Keratinocyte (primary cell): ENCODE data around the gene IFIT2. TPM values are rescaled to one million over a fixed set of nuclear protein-coding genes. Genes with fewer than 3 reads are reported as not detected.

ENCODE experiments used
- DNase-seq: peaks from one replicate; pipeline ENCODE4 v3.0.0-alpha.2; 2011; ENCODE audit warnings: low read depth, missing footprints, low spot score
- FAIRE-seq: peaks from 2 replicates; lab custom pipeline; 2011; peaks lifted over from hg19 to GRCh38; lab: Jason Lieb, UNC
- H2AFZ ChIP-seq: 2 replicates; pipeline ENCODE4 v1.6.0; 2012; ENCODE audit warnings: low read length, control low read depth, inconsistent platforms; ENCODE audit not compliant: control insufficient read depth
- H3K27ac ChIP-seq: 2 replicates; pipeline ENCODE4 v1.5.1; 2011; ENCODE audit warnings: low read length; ENCODE audit not compliant: control insufficient read depth, insufficient read depth
- H3K27me3 ChIP-seq: 3 replicates; pipeline ENCODE4 v1.6.0; 2011; ENCODE audit warnings: low read length; ENCODE audit not compliant: control insufficient read depth, insufficient read depth; ENCODE audit errors: extremely low read depth
- H3K36me3 ChIP-seq, 2 experiments: 2 replicates in 1 of 2; 3 replicates in 1 of 2; pipeline ENCODE4 v1.5.1; 2011; ENCODE audit warnings: low read length in 2 of 2, mild to moderate bottlenecking in 1 of 2; ENCODE audit not compliant: control insufficient read depth in 2 of 2, insufficient read depth in 2 of 2; ENCODE audit errors: extremely low read depth in 1 of 2
- H3K4me1 ChIP-seq: 3 replicates; pipeline ENCODE4 v1.5.1; 2011; ENCODE audit warnings: low read length; ENCODE audit not compliant: control insufficient read depth, insufficient read depth; ENCODE audit errors: extremely low read depth
- H3K4me2 ChIP-seq: 3 replicates; pipeline ENCODE4 v1.6.0; 2011; ENCODE audit warnings: low read depth, low read length; ENCODE audit not compliant: control insufficient read depth, insufficient read depth; ENCODE audit errors: extremely low read depth
- H3K4me3 ChIP-seq, 3 experiments: fragments of 200-600 bp in 1 of 3; sonication (generic) in 1 of 3; 2 replicates in 2 of 3; 3 replicates in 1 of 3; pipeline ENCODE4 v1.5.1; 2011 to 2016; ENCODE audit warnings: low read length in 3 of 3, mild to moderate bottlenecking in 3 of 3, control low read depth in 2 of 3, inconsistent platforms in 1 of 3, low read depth in 1 of 3, mixed read lengths in 1 of 3, mixed run types in 1 of 3, moderate library complexity in 1 of 3; ENCODE audit not compliant: control insufficient read depth in 2 of 3, insufficient read depth in 2 of 3; ENCODE audit errors: extremely low read depth in 1 of 3
- H3K79me2 ChIP-seq: 2 replicates; pipeline ENCODE4 v1.6.0; 2012; ENCODE audit warnings: low read length; ENCODE audit not compliant: control insufficient read depth, insufficient read depth
- H3K9ac ChIP-seq: 3 replicates; pipeline ENCODE4 v1.6.0; 2011; ENCODE audit warnings: low read length; ENCODE audit not compliant: control insufficient read depth, insufficient read depth; ENCODE audit errors: extremely low read depth
- H3K9me1 ChIP-seq: 3 replicates; pipeline ENCODE4 v1.6.0; 2011; ENCODE audit warnings: low read length; ENCODE audit not compliant: control insufficient read depth, insufficient read depth; ENCODE audit errors: extremely low read depth
- H3K9me3 ChIP-seq: 2 replicates; pipeline ENCODE4 v1.5.1; 2012; ENCODE audit warnings: low read depth, low read length; ENCODE audit not compliant: control insufficient read depth
- H4K20me1 ChIP-seq: 3 replicates; pipeline ENCODE4 v1.6.0; 2011; ENCODE audit warnings: low read length; ENCODE audit not compliant: control insufficient read depth, insufficient read depth; ENCODE audit errors: extremely low read depth
- CTCF ChIP-seq, 3 experiments: IDR thresholded peaks in 1 of 3; conservative IDR thresholded peaks in 1 of 3; optimal IDR thresholded peaks in 1 of 3; 2 replicates in 2 of 3; 3 replicates in 1 of 3; pipeline versions ENCODE3 to v1.5.1; 2011; ENCODE audit warnings: low read length in 3 of 3, mild to moderate bottlenecking in 3 of 3, moderate library complexity in 2 of 3, control low read depth in 1 of 3, inconsistent platforms in 1 of 3; ENCODE audit not compliant: insufficient read depth in 2 of 3; ENCODE audit errors: extremely low read depth in 1 of 3
- EZH2 ChIP-seq: IDR thresholded peaks from one replicate; pipeline ENCODE4 v1.6.1; 2012; ENCODE audit warnings: inconsistent platforms, mild to moderate bottlenecking, low read length, moderate library complexity
- dilution Hi-C: fragments of 300-500 bp; cut with MboI; formaldehyde crosslinking; loops from one replicate; pipeline ENCODE4 v1.7.0; 2020; ENCODE audit warnings: low sequenced_read_pairs; ENCODE audit not compliant: extremely low pct_ligation_motif_present
- polyA plus RNA-seq, 5 experiments: library from polyadenylated mRNA; depleted of rRNA in 3 of 5; stranded (reverse) in 3 of 5; stranded (forward) in 1 of 5; unstranded in 1 of 5; fragments of >200 nt; gene quantifications; 1 replicate in 1 of 5; 2 replicates in 3 of 5; 3 replicates in 1 of 5; pipeline versions ENCODE4 v1.2.1 to v1.2.3, GENCODE V29; 2011 to 2012; ENCODE audit warnings: missing spikeins in 2 of 5, low read depth in 1 of 5, low replicate concordance in 1 of 5

Gene IFIT2
- polyA plus RNA-seq, 1 donor (not counting 4 experiments of a cell fraction or from before 2014, with no cell fraction given): 3.9 TPM

DNA sequence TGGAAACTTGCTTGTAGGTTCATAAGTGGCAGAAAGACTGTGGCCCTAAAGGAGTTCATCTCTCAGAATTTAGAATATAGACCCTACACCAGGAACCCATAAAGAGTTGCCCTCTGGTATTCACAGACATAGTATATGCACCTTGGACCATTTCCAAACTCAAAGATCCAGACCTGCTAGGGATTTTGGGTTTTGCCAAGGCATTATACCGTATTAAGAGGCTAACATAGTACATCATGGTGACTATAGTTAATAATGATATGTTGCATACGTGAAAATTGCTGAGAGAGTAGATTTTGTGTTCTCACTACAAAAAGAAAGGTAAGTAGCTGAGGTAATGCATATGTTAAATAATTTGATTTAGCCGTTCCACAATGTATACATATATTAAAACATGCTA is 39.8 kb downstream of the IFIT2 start:
- H2AFZ ChIP-seq: no peak overlapping the region
- H3K27ac ChIP-seq: no peak overlapping the region
- DNase-seq: no peak
- no peak overlapping the region for H3K9ac ChIP-seq
- no peak overlapping the region for H3K4me3 ChIP-seq
- H3K79me2 ChIP-seq: no peaks in the 10 kb centered on the region
- TF ChIP-seq EZH2 (no peak), CTCF (optimal IDR thresholded peaks at IDR 0.05 in 1 of 3, IDR thresholded peaks at IDR 0.05 in 1 of 3, conservative IDR thresholded peaks at IDR 0.05 in 1 of 3; ENCODE audit: extremely low read depth in 1 of 3, insufficient read depth in 2 of 3, low read length in 3 of 3) (no peak)
- H3K4me2 ChIP-seq: no peak overlapping the region
- no peak for FAIRE-seq
- H3K36me3 ChIP-seq: peaks cover 0 to 7% of the 10 kb centered on the region in 2 experiments
- H3K4me1 ChIP-seq: peaks cover 15% of the 10 kb centered on the region
- no peaks in the 10 kb centered on the region for H4K20me1 ChIP-seq
- dilution Hi-C loops: no loop called here
- no peaks in the 10 kb centered on the region for H3K27me3 ChIP-seq
- no peaks in the 10 kb centered on the region for H3K9me1 ChIP-seq
- H3K9me3 ChIP-seq: no peaks in the 10 kb centered on the region

DNA sequence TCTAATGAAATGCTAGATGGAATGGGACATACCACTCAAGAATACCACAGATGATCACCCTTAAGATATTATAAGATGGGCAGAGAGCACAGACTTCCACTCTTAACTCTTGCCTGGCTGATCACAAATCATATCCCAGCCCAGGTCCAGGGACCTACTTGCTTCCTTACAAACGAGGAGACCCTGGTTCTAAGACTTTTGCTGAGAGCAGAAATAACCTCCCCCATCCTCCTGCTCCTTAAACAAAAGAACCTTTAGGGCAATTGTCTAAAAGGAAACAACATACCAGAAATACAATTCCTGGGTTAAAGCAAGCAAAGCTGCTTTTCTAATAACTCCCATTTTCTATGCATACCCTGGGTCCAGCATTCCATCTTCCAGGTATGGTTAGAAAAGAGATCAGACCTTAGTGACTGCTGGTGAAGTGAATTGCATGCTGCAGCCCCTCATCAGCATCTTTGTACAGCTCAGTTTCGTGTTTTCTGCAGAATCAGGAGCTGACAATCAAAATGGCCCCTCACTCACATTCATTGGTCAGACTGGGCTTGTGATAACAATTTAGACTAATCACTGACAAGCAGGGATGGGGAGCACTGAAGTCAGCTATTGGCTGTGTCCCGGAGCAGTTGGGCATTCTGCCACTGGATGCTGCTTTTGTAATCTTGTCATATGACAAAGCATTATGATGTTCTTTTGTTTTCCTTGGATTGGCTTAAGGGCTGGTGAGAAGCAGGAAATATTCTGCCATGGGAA is 40.5 kb downstream of the IFIT2 start:
- no peak overlapping the region for H2AFZ ChIP-seq
- FAIRE-seq: peak; percentile 49
- H3K36me3 ChIP-seq: peaks cover 0 to 7% of the 10 kb centered on the region in 2 experiments
- DNase-seq: no peak
- H3K9ac ChIP-seq: no peak overlapping the region
- no peak overlapping the region for H3K4me3 ChIP-seq
- H3K9me1 ChIP-seq: no peaks in the 10 kb centered on the region
- H3K4me1 ChIP-seq: peaks cover 11% of the 10 kb centered on the region
- dilution Hi-C loops: no loop called here
- H3K27ac ChIP-seq: no peak overlapping the region
- no peaks in the 10 kb centered on the region for H3K27me3 ChIP-seq
- no peaks in the 10 kb centered on the region for H3K79me2 ChIP-seq
- TF ChIP-seq EZH2 (no peak), CTCF (optimal IDR thresholded peaks at IDR 0.05 in 1 of 3, IDR thresholded peaks at IDR 0.05 in 1 of 3, conservative IDR thresholded peaks at IDR 0.05 in 1 of 3; ENCODE audit: extremely low read depth in 1 of 3, insufficient read depth in 2 of 3, low read length in 3 of 3) (no peak)
- no peaks in the 10 kb centered on the region for H3K9me3 ChIP-seq
- no peak overlapping the region for H3K4me2 ChIP-seq
- no peaks in the 10 kb centered on the region for H4K20me1 ChIP-seq
